MCF 10A (cell line): ENCODE results near the gene ERGIC1. TPM values are rescaled to one million over a fixed set of nuclear protein-coding genes. Genes with fewer than 3 reads are reported as not detected.

ENCODE experiments used
- BruUV-seq: library from RNA; stranded (reverse); fragments of 400-500 nt; replicated peaks from 2 replicates; lab custom pipeline; 2021; lab: Mats Ljungman, UMichigan
- CTCF ChIA-PET: fragments of 300-600 bp; sonication (Branson Sonifier 250); formaldehyde crosslinking; extraction: SDS; loops from one replicate; lab custom pipeline; 2021; ENCODE audit warnings: antibody characterized with exemption, inconsistent platforms; lab: Yijun Ruan, JAX
- POLR2A ChIA-PET: fragments of 300-600, 350-650 bp; sonication (Branson Sonifier 250); formaldehyde crosslinking; extraction: SDS; loops from one replicate; lab custom pipeline; 2020; ENCODE audit warnings: antibody characterized with exemption, inconsistent platforms; lab: Yijun Ruan, JAX
- DNase-seq: peaks from one replicate; pipeline ENCODE4 v3.0.0-alpha.2; 2018; ENCODE audit not compliant: unreplicated experiment
- H3K27ac Mint-ChIP-seq: one replicate; pipeline ENCODE4 v1.8.0; 2022; ENCODE audit warnings: mild to moderate bottlenecking, low read depth, mixed read lengths; ENCODE audit not compliant: unreplicated experiment
- H3K27me3 Mint-ChIP-seq: one replicate; pipeline ENCODE4 v1.8.0; 2022; ENCODE audit warnings: mixed read lengths; ENCODE audit not compliant: insufficient read depth, unreplicated experiment
- H3K36me3 Mint-ChIP-seq: one replicate; pipeline ENCODE4 v1.8.0; 2022; ENCODE audit warnings: mild to moderate bottlenecking, moderate library complexity, mixed read lengths; ENCODE audit not compliant: insufficient read depth, unreplicated experiment
- H3K4me1 Mint-ChIP-seq: one replicate; pipeline ENCODE4 v1.8.0; 2022; ENCODE audit warnings: mixed read lengths; ENCODE audit not compliant: insufficient read depth, unreplicated experiment
- H3K4me3 Mint-ChIP-seq: one replicate; pipeline ENCODE4 v1.8.0; 2022; ENCODE audit warnings: mild to moderate bottlenecking, moderate library complexity, mixed read lengths; ENCODE audit not compliant: unreplicated experiment
- H3K9me3 Mint-ChIP-seq: one replicate; pipeline ENCODE4 v1.8.0; 2022; ENCODE audit warnings: mixed read lengths; ENCODE audit not compliant: unreplicated experiment
- intact Hi-C: fragments of 100-400 bp; cut with micrococcal nuclease; formaldehyde crosslinking; loops from 2 replicates; pipeline ENCODE4 v1.14.1; 2022
- total RNA-seq: library from RNA; stranded (reverse); gene quantifications from 2 replicates; pipeline ENCODE4 v1.2.3, GENCODE V29; 2022
- TF ChIP-seq, protein P1 (sequence below): fragments of 200-600 bp; IDR thresholded peaks from one replicate; pipeline ENCODE4 v1.8.0; 2022; ENCODE audit warnings: antibody characterized with exemption, mild to moderate bottlenecking; ENCODE audit not compliant: unreplicated experiment

Gene ERGIC1
- total RNA-seq, 1 experiment from 2014 or later: 257 TPM

DNA sequence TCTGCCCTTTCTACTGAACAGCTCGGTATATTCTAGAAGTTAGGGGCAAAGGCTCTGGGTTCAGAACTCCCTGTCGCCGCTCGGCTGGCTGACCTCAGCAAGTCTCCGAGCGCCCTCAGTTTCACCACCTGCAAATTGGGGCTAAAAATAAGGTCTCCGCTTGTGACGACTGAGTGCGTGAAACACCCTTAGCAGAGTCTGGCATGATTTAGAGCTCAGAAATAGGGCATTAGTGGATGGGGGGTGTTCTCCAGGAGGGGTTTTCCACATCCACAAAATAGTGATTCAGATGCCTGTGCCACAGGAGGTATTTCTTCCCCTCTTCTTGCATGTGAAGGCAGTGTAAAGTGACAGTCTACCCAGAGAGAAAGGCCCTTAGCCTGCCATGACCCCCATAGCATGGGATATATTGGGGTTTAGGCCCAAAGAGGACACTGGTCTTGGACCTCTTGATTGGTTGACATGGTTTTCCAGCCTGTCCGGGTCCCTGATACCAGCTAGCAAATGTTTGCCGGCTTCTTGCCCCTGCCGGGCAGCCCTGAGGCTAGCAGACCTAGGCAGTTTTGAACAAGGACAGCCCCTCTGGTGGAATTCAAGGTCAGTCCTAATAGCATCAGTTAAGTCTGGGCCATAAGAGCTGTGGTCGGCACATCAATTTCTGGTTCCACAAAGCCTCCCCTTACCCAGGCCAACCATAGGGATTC is 1.4 kb downstream of the ERGIC1 start:
- BruUV-seq: TSS peak; percentile 30
- peak overlapping the region; percentile 54 for H3K27ac Mint-ChIP-seq
- no peak for DNase-seq
- H3K9me3 Mint-ChIP-seq: no peaks in the 10 kb centered on the region
- TF ChIP-seq, protein P1, sequence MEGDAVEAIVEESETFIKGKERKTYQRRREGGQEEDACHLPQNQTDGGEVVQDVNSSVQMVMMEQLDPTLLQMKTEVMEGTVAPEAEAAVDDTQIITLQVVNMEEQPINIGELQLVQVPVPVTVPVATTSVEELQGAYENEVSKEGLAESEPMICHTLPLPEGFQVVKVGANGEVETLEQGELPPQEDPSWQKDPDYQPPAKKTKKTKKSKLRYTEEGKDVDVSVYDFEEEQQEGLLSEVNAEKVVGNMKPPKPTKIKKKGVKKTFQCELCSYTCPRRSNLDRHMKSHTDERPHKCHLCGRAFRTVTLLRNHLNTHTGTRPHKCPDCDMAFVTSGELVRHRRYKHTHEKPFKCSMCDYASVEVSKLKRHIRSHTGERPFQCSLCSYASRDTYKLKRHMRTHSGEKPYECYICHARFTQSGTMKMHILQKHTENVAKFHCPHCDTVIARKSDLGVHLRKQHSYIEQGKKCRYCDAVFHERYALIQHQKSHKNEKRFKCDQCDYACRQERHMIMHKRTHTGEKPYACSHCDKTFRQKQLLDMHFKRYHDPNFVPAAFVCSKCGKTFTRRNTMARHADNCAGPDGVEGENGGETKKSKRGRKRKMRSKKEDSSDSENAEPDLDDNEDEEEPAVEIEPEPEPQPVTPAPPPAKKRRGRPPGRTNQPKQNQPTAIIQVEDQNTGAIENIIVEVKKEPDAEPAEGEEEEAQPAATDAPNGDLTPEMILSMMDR: no peak
- peaks cover 21% of the 10 kb centered on the region for H3K36me3 Mint-ChIP-seq
- H3K4me1 Mint-ChIP-seq: peaks cover 48% of the 10 kb centered on the region
- ChIA-PET POLR2A (interaction anchor here (0.6 to 9.2 kb wide), 19 partner anchors 14 to 120 kb away, joined by 3 to 112 read pairs (median 8); partner anchors contain the start of gene DUSP1), CTCF (interaction anchor here (0.6 to 2.3 kb wide), 18 partner anchors 8 to 124 kb away, joined by 3 to 10 read pairs (median 4); partner anchors contain the start of gene RPL26L1)
- peak overlapping the region; percentile 87 for H3K4me3 Mint-ChIP-seq
- H3K27me3 Mint-ChIP-seq: no peaks in the 10 kb centered on the region
- intact Hi-C loops: loop anchor here (2.0 kb wide), 2 partner anchors 33 to 75 kb away; no protein-coding TSS in a partner anchor

DNA sequence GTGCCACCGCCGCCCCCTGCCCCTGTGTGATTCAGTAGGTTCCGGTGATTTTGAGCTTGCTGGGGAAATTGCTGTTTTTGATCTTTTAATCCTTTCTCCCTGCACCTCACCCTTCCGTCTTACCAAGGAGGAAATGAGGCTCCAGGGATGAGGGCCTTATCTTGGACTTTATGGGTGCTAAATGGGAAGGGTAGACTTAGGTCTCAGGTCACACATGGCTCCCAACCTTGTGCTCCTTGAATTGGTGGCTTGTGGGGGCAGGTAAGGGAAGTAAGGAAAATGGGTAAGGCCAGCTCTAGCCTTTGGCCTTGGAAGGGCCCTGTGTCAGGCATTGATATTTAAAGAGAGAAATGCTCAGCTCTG is 1.9 kb downstream of the ERGIC1 start:
- TF ChIP-seq, protein P1: no peak
- Mint-ChIP-seq H3K36me3 (peaks cover 26% of the 10 kb centered on the region), H3K4me3 (peak overlapping the region; percentile 87), H3K27me3 (no peaks in the 10 kb centered on the region), H3K4me1 (peaks cover 48% of the 10 kb centered on the region), H3K27ac (peak overlapping the region; percentile 1), H3K9me3 (no peaks in the 10 kb centered on the region)
- CTCF ChIA-PET: interaction anchor here (0.7 to 2.3 kb wide), 15 partner anchors 8 to 123 kb away, joined by 3 to 10 read pairs (median 4); partner anchors contain the start of gene RPL26L1
- POLR2A ChIA-PET: interaction anchor here (0.6 to 9.2 kb wide), 17 partner anchors 13 to 420 kb away, joined by 3 to 112 read pairs (median 8); partner anchors contain the start of gene DUSP1
- no peak for DNase-seq
- intact Hi-C loops: loop anchor here (2.0 kb wide), 2 partner anchors 33 to 75 kb away; no protein-coding TSS in a partner anchor
- no TSS peak for BruUV-seq

DNA sequence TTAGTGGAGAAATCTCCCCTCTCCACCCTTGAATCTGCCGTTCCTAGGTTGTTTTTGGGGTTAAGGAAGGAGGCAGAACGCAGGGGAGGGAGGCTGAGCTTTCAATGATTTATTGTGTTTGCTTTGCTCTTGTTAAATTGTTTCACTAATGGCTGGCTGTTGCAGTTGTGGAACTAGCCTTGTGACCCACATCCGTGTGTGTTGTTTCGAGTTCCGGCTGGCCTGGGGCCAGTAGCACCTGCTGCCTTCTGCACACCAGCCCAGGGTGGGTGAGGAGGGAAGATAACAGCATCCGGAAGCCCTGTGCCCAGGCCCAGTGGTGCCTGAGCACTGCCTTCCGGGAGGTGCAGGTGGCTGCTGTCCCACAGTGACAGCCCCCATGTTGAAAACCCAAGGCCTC is 3.6 kb downstream of the ERGIC1 start:
- BruUV-seq: no TSS peak
- Mint-ChIP-seq H3K27ac (no peak overlapping the region), H3K4me3 (no peak overlapping the region), H3K4me1 (peaks cover 41% of the 10 kb centered on the region), H3K27me3 (no peaks in the 10 kb centered on the region), H3K36me3 (peaks cover 38% of the 10 kb centered on the region), H3K9me3 (no peaks in the 10 kb centered on the region)
- TF ChIP-seq, protein P1: no peak
- ChIA-PET CTCF (no interaction called here), POLR2A (interaction anchor here (1.3 to 9.2 kb wide), 4 partner anchors 11 to 76 kb away, joined by 3 to 112 read pairs (median 25); partner anchors contain the start of gene DUSP1)
- no peak for DNase-seq
- intact Hi-C loops: no loop called here
